ENCODE data around the gene SRRM3. TPM values are rescaled to one million over a fixed set of nuclear protein-coding genes. Genes with fewer than 3 reads are reported as not detected.

The SRRM3 gene
- total and polyA plus RNA-seq, 2 experiments from 2014 or later: 8.6 to 13.8 TPM

- DNase-seq (ENCODE audit: low spot score): no peak
- Histone ChIP-seq H3K4me3 (no peak overlapping the region), H3K36me3 (ENCODE audit: insufficient read depth) (no peaks in the 10 kb centered on the region), H3K27me3 (ENCODE audit: insufficient read depth) (peaks cover 3% of the 10 kb centered on the region; the same call in 1 of the 2 replicates), H3K4me2 (peak overlapping the region; percentile 66; the same call in 1 of the 2 replicates), H3K79me2 (replicated peaks; ENCODE audit: insufficient read depth) (no peaks in the 10 kb centered on the region), H3K27ac (ENCODE audit: low read depth) (no peak overlapping the region), H3K4me1 (ENCODE audit: insufficient read depth) (peaks cover 23% of the 10 kb centered on the region), H3K9me2 (ENCODE audit: insufficient read depth) (no peaks in the 10 kb centered on the region), H3F3A (replicated peaks; ENCODE audit: low read depth) (peaks cover 3% of the 10 kb centered on the region; the same call in 1 of the 2 replicates), H4K20me1 (replicated peaks; ENCODE audit: insufficient read depth) (no peaks in the 10 kb centered on the region), H2AFZ (no peak overlapping the region)
- H3K4me3 Mint-ChIP-seq: no peak overlapping the region
- peaks cover 36% of the 10 kb centered on the region for H3K4me1 Mint-ChIP-seq
- no peak overlapping the region for H3K27ac Mint-ChIP-seq
- peaks cover 17% of the 10 kb centered on the region for H3K27me3 Mint-ChIP-seq (ENCODE audit: insufficient read depth, low read depth, poor library complexity)
- H3K9me3 Mint-ChIP-seq: no peaks in the 10 kb centered on the region; the same call in 2 of the 3 replicates
- H3K36me3 Mint-ChIP-seq (ENCODE audit: low read depth): peaks cover 8% of the 10 kb centered on the region
- TF ChIP-seq JUNB (IDR thresholded peaks at IDR 0.05; ENCODE audit: unreplicated experiment): no peak
- TF ChIP-seq STAT1 (IDR thresholded peaks at IDR 0.05; ENCODE audit: unreplicated experiment): no peak
- no peak for TF ChIP-seq REST (IDR thresholded peaks at IDR 0.05; ENCODE audit: unreplicated experiment)
- no peak for TF ChIP-seq CTCF (conservative IDR thresholded peaks at IDR 0.05; ENCODE audit: low read depth in 2 of 2)
- no peak for TF ChIP-seq ZNF114 (CRISPR knock-in tag; IDR thresholded peaks at IDR 0.05)
- no peak for TF ChIP-seq EZH2 (IDR thresholded peaks at IDR 0.05; ENCODE audit: low read depth, unreplicated experiment)
- TF ChIP-seq CREB1 (CRISPR knock-in tag; IDR thresholded peaks at IDR 0.05; ENCODE audit: low read depth): no peak
- TF ChIP-seq EZH2phosphoT487 (IDR thresholded peaks at IDR 0.05; ENCODE audit: unreplicated experiment): no peak
- no peak for ATAC-seq
Observed at GRCh38 chr7:76261329-76261728, 59.6 kb downstream of the SRRM3 start.

GRCh38 chr7:76261931-76262330, 60.2 kb downstream of the SRRM3 start:
- Histone ChIP-seq H3K4me2 (peak overlapping the region; percentile 66), H2AFZ (no peak overlapping the region), H3K4me1 (ENCODE audit: insufficient read depth) (peaks cover 27% of the 10 kb centered on the region), H3K4me3 (peak overlapping the region; percentile 23; the same call in 1 of the 2 replicates), H3K9me2 (ENCODE audit: insufficient read depth) (no peaks in the 10 kb centered on the region), H4K20me1 (replicated peaks; ENCODE audit: insufficient read depth) (no peaks in the 10 kb centered on the region), H3F3A (replicated peaks; ENCODE audit: low read depth) (peaks cover 3% of the 10 kb centered on the region), H3K79me2 (replicated peaks; ENCODE audit: insufficient read depth) (no peaks in the 10 kb centered on the region), H3K27ac (ENCODE audit: low read depth) (no peak overlapping the region), H3K36me3 (ENCODE audit: insufficient read depth) (no peaks in the 10 kb centered on the region), H3K27me3 (ENCODE audit: insufficient read depth) (peaks cover 8% of the 10 kb centered on the region)
- peaks cover 6% of the 10 kb centered on the region for H3K36me3 Mint-ChIP-seq (ENCODE audit: low read depth)
- H3K27me3 Mint-ChIP-seq (ENCODE audit: insufficient read depth, low read depth, poor library complexity): peaks cover 20% of the 10 kb centered on the region
- H3K9me3 Mint-ChIP-seq: no peaks in the 10 kb centered on the region; the same call in 2 of the 3 replicates
- peak overlapping the region; percentile 34; the same call in 2 of the 3 replicates for H3K4me3 Mint-ChIP-seq
- DNase-seq (ENCODE audit: low spot score): peak; percentile 46
- ATAC-seq: peak; percentile 3
- H3K4me1 Mint-ChIP-seq: peaks cover 36% of the 10 kb centered on the region
- peak overlapping the region; percentile 69; the same call in 1 of the 2 replicates for H3K27ac Mint-ChIP-seq
- TF ChIP-seq NANOG (IDR thresholded peaks at IDR 0.05; ENCODE audit: borderline replicate concordance) (no peak), REST (IDR thresholded peaks at IDR 0.05; ENCODE audit: unreplicated experiment) (no peak), EZH2 (IDR thresholded peaks at IDR 0.05; ENCODE audit: low read depth, unreplicated experiment) (no peak), ZNF331 (CRISPR knock-in tag; IDR thresholded peaks at IDR 0.05; ENCODE audit: low read depth) (no peak), ETS1 (IDR thresholded peaks at IDR 0.05) (no peak), EZH2phosphoT487 (IDR thresholded peaks at IDR 0.05; ENCODE audit: unreplicated experiment) (no peak)

All from GM23338 (cell line).